ENCODE results near the gene DNAJC8. TPM values are rescaled to one million over a fixed set of nuclear protein-coding genes. Genes with fewer than 3 reads are reported as not detected.

Gene DNAJC8
- total RNA-seq, 1 experiment from 2014 or later: 127 TPM

- H3K4me1 ChIP-seq (ENCODE audit: control insufficient read depth, insufficient read depth, low read length): peaks cover 10% of the 10 kb centered on the region
- CTCF ChIA-PET: interaction anchor here (0.6 kb wide), 1 partner anchor 332 kb away, joined by 3 read pairs; no protein-coding TSS in a partner anchor
- DNase-seq (ENCODE audit: low read depth, low spot score) (no peak), ATAC-seq (no peak)
- POLR2A ChIA-PET: interaction anchor here (0.6 kb wide), 1 partner anchor 17 kb away, joined by 5 read pairs; no protein-coding TSS in a partner anchor
- in situ Hi-C loops (cut with HindIII; ENCODE audit: low pct_unique_long_range_greater_than_20kb, low sequenced_read_pairs) (no loop called here), intact Hi-C loops (cut with micrococcal nuclease; ENCODE audit: unreplicated experiment) (no loop called here)
- no peaks in the 10 kb centered on the region for H3K9me3 ChIP-seq (ENCODE audit: control insufficient read depth, insufficient read depth, low read depth, low read length)
- H3K36me3 ChIP-seq (ENCODE audit: control insufficient read depth, insufficient read depth, low read length): no peaks in the 10 kb centered on the region
- TF ChIP-seq POLR2AphosphoS5 (IDR thresholded peaks at IDR 0.05; ENCODE audit: low read depth, low read length) (no peak), REST (IDR thresholded peaks at IDR 0.05; ENCODE audit: insufficient read depth in 1 of 2, low read depth in 2 of 2, low read length in 1 of 2) (no peak), CTCF (IDR thresholded peaks at IDR 0.05) (no peak), SIN3A (IDR thresholded peaks at IDR 0.05; ENCODE audit: borderline replicate concordance, insufficient read depth, low read depth, low read length) (no peak), TCF7L2 (IDR thresholded peaks at IDR 0.05; ENCODE audit: low read depth, low read length) (no peak)
- no peak within 1 kb of the TSS for H3K27ac ChIP-seq (ENCODE audit: low read length)
- BruUV-seq (replicated peaks): no TSS peak
- H3K4me3 ChIP-seq (ENCODE audit: low read depth in 2 of 2, low read length in 2 of 2): no peak within 1 kb of the TSS
- no peaks in the 10 kb centered on the region for H3K27me3 ChIP-seq (ENCODE audit: control insufficient read depth, insufficient read depth, low read length)
Observed at GRCh38 chr1:28176492-28177470, 56.0 kb downstream of the DNAJC8 start, which contains the start of gene PTAFR. Gene PTAFR (minus strand): TSS chr1:28176690. CDS start chr1:28151021, 25,669 bp downstream.

GRCh38 chr1:28175955-28176485, 56.8 kb downstream of the DNAJC8 start:
- peaks cover 10% of the 10 kb centered on the region for H3K4me1 ChIP-seq (ENCODE audit: control insufficient read depth, insufficient read depth, low read length)
- H3K36me3 ChIP-seq (ENCODE audit: control insufficient read depth, insufficient read depth, low read length): no peaks in the 10 kb centered on the region
- H3K27ac ChIP-seq (ENCODE audit: low read length): no peak overlapping the region
- intact Hi-C loops (cut with micrococcal nuclease; ENCODE audit: unreplicated experiment) (no loop called here), in situ Hi-C loops (cut with HindIII; ENCODE audit: low pct_unique_long_range_greater_than_20kb, low sequenced_read_pairs) (no loop called here)
- H3K4me3 ChIP-seq (ENCODE audit: low read depth in 2 of 2, low read length in 2 of 2): no peak overlapping the region
- CTCF ChIA-PET: interaction anchor here (0.6 kb wide), 1 partner anchor 23 kb away, joined by 3 read pairs; no protein-coding TSS in a partner anchor
- TF ChIP-seq REST (IDR thresholded peaks at IDR 0.05; ENCODE audit: insufficient read depth in 1 of 2, low read depth in 2 of 2, low read length in 1 of 2) (no peak), POLR2AphosphoS5 (IDR thresholded peaks at IDR 0.05; ENCODE audit: low read depth, low read length) (no peak), TCF7L2 (IDR thresholded peaks at IDR 0.05; ENCODE audit: low read depth, low read length) (no peak), SIN3A (IDR thresholded peaks at IDR 0.05; ENCODE audit: borderline replicate concordance, insufficient read depth, low read depth, low read length) (no peak), CTCF (IDR thresholded peaks at IDR 0.05) (no peak)
- POLR2A ChIA-PET: no interaction called here
- DNase-seq (ENCODE audit: low read depth, low spot score) (no peak), ATAC-seq (no peak)
- no peaks in the 10 kb centered on the region for H3K9me3 ChIP-seq (ENCODE audit: control insufficient read depth, insufficient read depth, low read depth, low read length)
- no TSS peak for BruUV-seq (replicated peaks)
- no peaks in the 10 kb centered on the region for H3K27me3 ChIP-seq (ENCODE audit: control insufficient read depth, insufficient read depth, low read length)

All from Panc1 (cell line).